Ovary (tissue), 3 donors: ENCODE data around the gene WDR59.

ENCODE experiments used
- CTCF ChIP-seq, 3 donors: fragments of 450-650 bp in 2 of 3; fragments of 200-600 bp in 1 of 3; IDR thresholded peaks; one replicate each; pipeline versions ENCODE4 v1.5.1 to v1.8.0; 2016 to 2022; ENCODE audit warnings: antibody characterized with exemption in 3 of 3, mild to moderate bottlenecking in 1 of 3
- POLR2A ChIP-seq: fragments of 450-650 bp; IDR thresholded peaks from one replicate; pipeline ENCODE4 v1.6.1; 2017; ENCODE audit warnings: antibody characterized with exemption, mild to moderate bottlenecking, moderate library complexity
- donor health status: DM: no; HTN: no; CAD: no.

DNA sequence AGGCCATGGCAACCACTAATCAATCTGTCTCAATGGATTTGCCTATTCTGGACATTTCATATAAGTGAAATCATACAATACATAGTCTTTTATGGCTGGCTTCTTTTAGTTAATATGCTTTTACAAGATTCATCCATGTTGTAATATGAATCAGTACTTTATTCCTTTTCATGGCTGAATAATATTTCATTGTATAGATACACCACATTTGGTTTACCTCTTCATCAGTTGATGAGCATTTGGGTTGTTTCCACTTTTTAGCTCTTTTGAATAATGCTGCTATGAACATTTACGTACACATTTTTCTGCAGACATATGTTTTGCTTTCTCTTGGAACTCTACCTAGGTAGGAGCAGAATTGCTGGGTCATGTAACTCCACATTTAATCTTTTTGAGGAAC lies 11.1 kb upstream of the WDR59 start:
- TF ChIP-seq POLR2A (no peak), CTCF (IDR thresholded peaks at IDR 0.05) (no peak)
